Gastroesophageal sphincter (tissue), 3 donors: ENCODE measurements around the gene KIAA0040.

ENCODE experiments used
- CTCF ChIP-seq, 4 experiments: fragments of 200-600 bp in 2 of 4; fragments of 450-650 bp in 2 of 4; sonication (generic) in 1 of 4; IDR thresholded peaks; one replicate each; pipeline ENCODE4 v1.5.1; 2017 to 2019; ENCODE audit warnings: antibody characterized with exemption in 4 of 4, mild to moderate bottlenecking in 2 of 4, moderate library complexity in 2 of 4
- POLR2AphosphoS5 ChIP-seq: sonication (generic); formaldehyde crosslinking; IDR thresholded peaks from one replicate; pipeline ENCODE4 v1.6.1; 2017; ENCODE audit warnings: antibody characterized with exemption

DNA sequence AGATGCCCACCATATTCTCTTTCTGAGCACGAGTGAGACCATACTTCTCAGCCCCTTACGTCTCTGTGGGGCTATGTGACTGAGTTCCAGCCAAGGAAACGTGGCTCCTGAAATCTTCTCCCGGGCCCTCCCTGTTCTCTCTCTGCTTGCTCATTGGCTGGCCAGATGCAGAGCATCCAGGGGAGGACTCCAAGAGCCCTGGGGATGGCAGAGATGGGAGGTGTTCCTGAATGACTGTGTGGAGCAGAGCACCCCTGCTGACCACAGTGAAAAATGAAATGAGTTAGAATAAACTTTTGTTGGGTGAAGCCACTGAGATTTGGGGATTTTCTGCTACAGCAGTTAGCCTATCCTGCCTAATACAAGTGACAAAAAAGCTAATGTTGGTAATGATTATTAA lies 23.8 kb downstream of the KIAA0040 start:
- TF ChIP-seq POLR2AphosphoS5 (no peak), CTCF (IDR thresholded peaks at IDR 0.05) (no peak)
